Medulla oblongata (tissue), 1 donor: ENCODE measurements around the gene BATF.
A peak's percentile ranks its signal among the peaks of the same experiment; 100 is the strongest.

Source experiments
- DNase-seq: peaks from one replicate; pipeline ENCODE4 v3.0.0-alpha.2; 2015; ENCODE audit errors: extremely low spot score

The BATF gene

GRCh38 chr14:75559451-75560222, 37.4 kb downstream of the BATF start:
- no peak for DNase-seq

GRCh38 chr14:75561013-75561432, 38.8 kb downstream of the BATF start:
- DNase-seq = peak; percentile 51

- no peak for DNase-seq
These were observed 39.8 kb downstream of the BATF start for GRCh38 chr14:75562089-75562488.

DNA sequence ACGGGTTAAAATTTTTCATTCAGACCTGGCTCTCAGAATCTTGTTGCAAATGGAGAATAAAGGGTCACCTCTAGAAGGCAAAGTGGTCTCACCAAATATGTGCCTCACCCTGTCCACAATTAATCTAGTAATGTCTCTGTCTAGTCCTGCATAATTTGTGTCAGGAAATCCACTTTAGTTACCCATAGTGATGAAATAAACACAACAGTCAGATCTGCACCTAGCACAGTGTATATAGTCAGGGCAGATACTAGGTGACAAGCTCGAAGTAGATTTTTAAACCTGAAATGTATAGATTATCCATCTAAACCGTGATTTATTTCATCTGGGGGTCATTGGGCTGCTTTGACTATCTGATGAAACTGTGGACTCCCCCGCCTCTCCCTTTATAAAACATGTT, 40.2 kb downstream of the BATF start:
- DNase-seq = no peak

DNA sequence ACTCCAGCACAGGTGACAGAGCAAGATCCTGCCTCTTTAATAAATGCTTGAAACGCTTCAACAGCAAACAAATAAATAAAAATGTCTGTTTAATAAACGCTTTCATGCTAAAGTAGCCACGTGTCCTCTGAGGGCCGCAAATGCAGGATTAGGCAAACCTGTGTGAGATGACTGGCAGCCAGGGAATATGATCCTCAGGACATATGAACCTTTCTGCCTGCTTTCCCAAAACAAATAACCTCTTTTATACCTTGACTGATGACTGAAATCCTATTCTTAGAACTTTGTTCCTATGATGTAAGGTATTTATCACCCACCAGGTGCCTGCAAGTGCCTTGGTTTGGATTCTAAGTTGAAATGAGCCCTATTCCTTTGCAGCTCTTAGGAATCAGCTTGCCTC, 41.7 kb downstream of the BATF start:
- no peak for DNase-seq

GRCh38 chr14:75565056-75565455, 42.8 kb downstream of the BATF start:
- DNase-seq = no peak

- no peak for DNase-seq
These were observed 44.1 kb downstream of the BATF start for GRCh38 chr14:75566321-75566720.

DNA sequence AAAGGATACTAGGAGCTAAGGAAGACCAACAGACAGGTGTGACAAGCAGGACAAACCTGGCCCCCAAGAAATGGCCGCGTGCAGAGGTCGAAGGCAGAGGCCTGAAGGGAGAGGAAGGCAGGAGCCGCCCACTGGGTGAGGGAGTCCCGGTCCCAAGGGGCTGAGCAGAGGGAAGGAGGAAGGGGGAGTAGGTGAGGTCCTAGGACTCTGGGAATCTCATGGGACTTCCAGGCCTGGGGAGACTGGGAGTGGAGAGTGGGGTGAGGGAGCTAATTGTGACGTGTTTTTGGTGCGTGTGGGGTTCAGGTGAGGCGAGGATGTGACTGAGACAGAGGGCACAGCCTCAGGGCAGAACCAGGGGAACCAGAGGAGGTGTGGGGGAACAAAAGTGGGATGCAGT, 44.5 kb downstream of the BATF start:
- DNase-seq = no peak

- DNase-seq = no peak
These were observed 45.9 kb downstream of the BATF start for GRCh38 chr14:75568140-75568539.

- DNase-seq = no peak
These were observed 46.5 kb downstream of the BATF start for GRCh38 chr14:75568791-75569190.

DNA sequence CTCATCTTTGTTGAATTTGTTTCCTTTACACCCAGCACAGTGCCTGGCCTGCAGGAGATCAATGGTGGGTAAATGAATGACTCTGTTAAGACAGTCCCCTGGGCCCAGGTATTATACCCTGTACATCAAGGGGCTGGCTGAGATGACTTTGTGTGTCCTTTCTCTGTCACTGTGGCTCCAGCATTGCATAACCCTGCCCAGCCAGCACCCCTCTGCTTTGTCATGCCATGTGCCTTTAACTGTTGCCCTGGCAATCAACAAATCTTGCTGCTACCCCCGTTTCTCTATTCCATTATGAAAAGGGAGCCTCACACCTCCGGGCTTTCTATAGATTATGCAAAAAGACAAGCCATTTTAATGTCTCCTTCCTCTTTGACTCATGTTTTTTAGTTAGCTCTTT, 48.5 kb downstream of the BATF start:
- DNase-seq = no peak

GRCh38 chr14:75572104-75572503, 49.8 kb downstream of the BATF start:
- DNase-seq = no peak

DNA sequence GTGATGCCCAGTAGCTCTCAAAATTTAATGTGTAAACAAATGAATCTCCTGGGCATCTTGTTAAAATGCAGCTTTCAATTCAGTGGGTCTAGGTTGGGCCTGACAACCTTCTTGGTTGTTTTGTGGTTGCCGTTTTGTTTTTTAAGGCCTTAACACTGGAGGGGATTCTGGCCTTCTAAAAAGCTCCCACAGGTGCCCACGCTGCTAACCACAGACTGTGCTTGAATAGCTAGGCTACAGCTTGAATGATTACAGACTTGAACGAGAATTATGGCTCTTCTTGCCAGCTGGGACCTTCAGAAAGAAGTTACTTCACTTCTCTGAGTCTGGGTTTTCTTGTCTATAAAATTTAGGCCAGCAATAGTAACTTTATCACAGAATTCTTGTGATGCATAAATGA, 54.8 kb downstream of the BATF start:
- DNase-seq = no peak

- peak; percentile 94 for DNase-seq
These were observed 55.4 kb downstream of the BATF start for GRCh38 chr14:75577729-75578101.

- DNase-seq = peak; percentile 81
These were observed 56.0 kb downstream of the BATF start, which contains the start of gene FLVCR2 for GRCh38 chr14:75578102-75578785. FLVCR2 (plus strand) TSS chr14:75578620; CDS start chr14:75578973, 353 bp downstream.

DNA sequence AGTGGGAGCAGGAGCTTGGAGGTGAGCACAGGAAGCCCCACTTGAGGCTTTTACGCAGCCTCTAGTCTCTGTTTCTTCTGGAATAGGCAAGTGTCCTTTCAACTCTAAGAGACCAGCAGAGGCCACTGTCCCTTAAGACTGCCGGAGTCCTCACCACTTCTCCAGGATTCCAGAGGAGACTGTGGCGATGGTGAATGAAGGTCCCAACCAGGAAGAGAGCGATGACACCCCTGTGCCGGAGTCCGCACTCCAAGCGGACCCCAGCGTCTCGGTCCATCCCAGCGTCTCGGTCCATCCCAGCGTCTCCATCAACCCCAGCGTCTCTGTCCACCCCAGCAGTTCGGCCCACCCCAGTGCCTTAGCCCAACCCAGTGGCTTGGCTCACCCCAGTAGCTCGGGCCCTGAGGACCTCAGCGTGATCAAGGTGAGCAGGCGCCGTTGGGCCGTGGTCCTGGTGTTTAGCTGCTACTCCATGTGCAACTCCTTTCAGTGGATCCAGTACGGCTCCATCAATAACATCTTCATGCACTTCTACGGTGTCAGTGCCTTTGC, 56.6 kb downstream of the BATF start:
- DNase-seq = no peak

DNA sequence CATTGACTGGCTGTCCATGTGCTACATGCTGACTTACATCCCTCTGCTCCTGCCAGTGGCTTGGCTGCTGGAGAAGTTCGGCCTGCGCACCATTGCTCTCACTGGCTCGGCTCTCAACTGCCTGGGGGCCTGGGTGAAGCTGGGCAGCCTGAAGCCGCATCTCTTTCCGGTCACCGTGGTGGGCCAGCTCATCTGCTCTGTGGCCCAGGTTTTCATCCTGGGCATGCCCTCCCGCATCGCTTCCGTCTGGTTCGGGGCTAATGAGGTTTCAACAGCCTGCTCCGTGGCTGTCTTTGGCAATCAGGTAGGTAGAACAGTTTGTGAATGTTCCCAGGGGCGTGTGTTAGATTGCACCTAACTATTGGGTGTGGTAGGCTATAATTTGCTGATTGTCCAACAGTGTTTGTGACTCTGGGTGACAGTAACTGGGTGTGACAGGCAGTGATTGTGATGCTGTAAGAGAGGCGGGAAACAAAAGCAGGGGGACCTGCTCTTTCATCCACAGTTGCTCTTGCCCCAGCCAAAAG, 57.1 kb downstream of the BATF start:
- peak; percentile 12 for DNase-seq

GRCh38 chr14:75579882-75580281, 57.6 kb downstream of the BATF start:
- DNase-seq = peak; percentile 37

GRCh38 chr14:75587388-75587787, 65.1 kb downstream of the BATF start:
- no peak for DNase-seq

DNA sequence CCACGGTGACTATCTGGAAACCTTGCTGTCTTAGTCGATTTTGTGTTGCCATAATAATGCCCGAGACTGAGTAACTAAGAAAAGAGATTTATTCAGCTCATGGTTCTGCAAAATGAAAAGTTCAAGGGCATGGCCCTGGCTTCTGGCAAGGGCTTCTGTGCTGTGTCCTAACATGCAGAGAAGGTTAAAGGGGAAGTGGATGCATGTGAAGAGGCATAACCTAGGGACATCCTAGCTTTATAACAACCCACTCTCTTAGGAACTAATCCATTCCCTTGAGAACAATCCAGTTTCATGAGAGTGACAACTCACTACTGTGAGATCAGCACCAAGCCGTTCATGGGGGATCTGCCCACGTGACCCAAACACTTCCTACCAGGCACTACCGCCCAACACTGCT, 67.7 kb downstream of the BATF start:
- DNase-seq = no peak

DNA sequence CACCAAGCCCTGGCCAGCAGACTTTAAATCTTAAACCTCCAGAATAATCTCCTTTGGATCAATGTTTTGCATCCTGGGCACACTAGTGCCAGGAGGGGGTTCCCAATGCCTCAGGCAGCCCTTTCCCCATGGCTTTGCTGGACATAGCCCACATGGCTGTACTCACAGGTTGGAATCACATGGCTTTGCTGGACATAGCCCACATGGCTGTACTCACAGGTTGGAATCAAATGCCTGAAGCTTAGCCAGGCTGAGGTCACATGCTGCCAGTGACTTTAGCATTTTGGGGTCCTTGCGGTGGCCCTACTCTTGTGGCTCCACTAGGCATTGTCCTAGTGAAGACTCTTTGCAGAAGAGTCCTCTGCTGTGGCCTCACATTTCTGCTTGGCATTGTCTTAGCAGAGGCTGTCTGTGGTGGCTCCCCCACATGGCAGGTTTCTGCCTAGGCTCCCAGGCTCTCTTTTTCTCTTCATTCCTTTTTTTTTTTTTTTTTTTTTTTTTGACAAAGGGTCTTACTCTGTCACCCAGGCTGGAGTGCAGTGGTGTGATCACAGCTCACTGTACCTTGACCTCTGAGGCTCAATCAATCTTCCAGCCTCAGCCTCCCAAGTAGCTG, 69.2 kb downstream of the BATF start:
- DNase-seq = no peak

GRCh38 chr14:75591987-75592575, 69.8 kb downstream of the BATF start:
- no peak for DNase-seq
